Ovary (tissue), 9 donors: ENCODE data around the gene CD276. TPM values are rescaled to one million over a fixed set of nuclear protein-coding genes. Genes with fewer than 3 reads are reported as not detected.

Experiments used
- DNase-seq, 5 donors: peaks; one replicate each; pipeline ENCODE4 v3.0.0-alpha.2; 2019 to 2020
- H3K27ac ChIP-seq, 2 donors: fragments of 200-600 bp; one replicate each; pipeline versions ENCODE4 v1.5.1 to v1.8.0; 2019 to 2022
- H3K27me3 ChIP-seq: fragments of 200-600 bp; one replicate; pipeline ENCODE4 v1.8.0; 2022
- H3K36me3 ChIP-seq: fragments of 200-600 bp; sonication (generic); one replicate; pipeline ENCODE4 v1.5.1; 2019
- H3K4me1 ChIP-seq: one replicate; pipeline ENCODE4 v1.8.1; 2013; ENCODE audit warnings: mild to moderate bottlenecking, moderate library complexity; ENCODE audit not compliant: insufficient read depth
- H3K4me3 ChIP-seq: fragments of 200-600 bp; sonication (generic); one replicate; pipeline ENCODE4 v1.5.1; 2017
- H3K9me3 ChIP-seq, 2 donors: fragments of 200-600 bp in 1 of 2; sonication (generic) in 1 of 2; one replicate each; pipeline versions ENCODE4 v1.5.1 to v1.8.1; 2013 to 2019; ENCODE audit warnings: mild to moderate bottlenecking in 1 of 2, moderate library complexity in 1 of 2
- EP300 ChIP-seq: sonication (generic); formaldehyde crosslinking; IDR thresholded peaks from one replicate; pipeline ENCODE4 v1.6.1; 2017; ENCODE audit warnings: antibody characterized with exemption
- POLR2A ChIP-seq: fragments of 450-650 bp; IDR thresholded peaks from one replicate; pipeline ENCODE4 v1.6.1; 2017; ENCODE audit warnings: antibody characterized with exemption, mild to moderate bottlenecking, moderate library complexity
- WGBS, 3 donors: extraction: QIAGEN DNeasy Blood & Tissue Kit in 1 of 3; methylation state at CpG; one replicate each; pipeline versions ENCODE4 v1.1.5 to v1.1.7; 2013 to 2017; 5-methylcytosine and 5-hydroxymethylcytosine counted together
- intact Hi-C, 4 donors: fragments of 100-400 bp; cut with DNase I; formaldehyde crosslinking; loops; one replicate each; pipeline versions ENCODE4 v1.11.0 to v1.15.1; 2022 to 2023
- polyA plus RNA-seq, 2 donors: library from polyadenylated mRNA; stranded (reverse); fragments of 200-250 nt in 1 of 2; fragments of 350-450 nt in 1 of 2; fragmentation: Illumina TruSeq in 1 of 2; extraction: RNeasy Lipid Tissue Mini Kit (QIAGEN cat#74804) in 1 of 2; gene quantifications; one replicate each; pipeline ENCODE4 v1.2.3, GENCODE V29; 2013 to 2014
- total RNA-seq, 7 donors: library from RNA; depleted of rRNA in 2 of 7; stranded (reverse); fragments of >200 nt in 2 of 7; fragmentation: NEBNext Ultra II Directional in 3 of 7; extraction: Animal tissue kit (Norgen Biotek cat#: 25700) in 3 of 7; gene quantifications; one replicate each; pipeline versions ENCODE4 v1.1.0 to v1.2.4, GENCODE V29; 2016 to 2023
- TF ChIP-seq, protein P1 (sequence below), 3 donors: fragments of 450-650 bp in 2 of 3; fragments of 200-600 bp in 1 of 3; IDR thresholded peaks; one replicate each; pipeline versions ENCODE4 v1.5.1 to v1.8.0; 2016 to 2022; ENCODE audit warnings: antibody characterized with exemption in 3 of 3, mild to moderate bottlenecking in 1 of 3
- donor health status: DM: no; HTN: no; CAD: no; lungs with moderate emphysema.
- donor health status: DM: no; HTN: no; CAD: no.
- donor health status: Bipolar disorder and iron deficiency.
- donor health status: DM: yes; HTN: yes; CAD: no.
- donor health status: DM: no; HTN: no; CAD: no.
- donor health status: DM: yes; HTN: yes; CAD: no.

CD276 gene
- total and polyA plus RNA-seq, 9 donors = 22.5 to 69.2 (median 53.7) TPM

DNA sequence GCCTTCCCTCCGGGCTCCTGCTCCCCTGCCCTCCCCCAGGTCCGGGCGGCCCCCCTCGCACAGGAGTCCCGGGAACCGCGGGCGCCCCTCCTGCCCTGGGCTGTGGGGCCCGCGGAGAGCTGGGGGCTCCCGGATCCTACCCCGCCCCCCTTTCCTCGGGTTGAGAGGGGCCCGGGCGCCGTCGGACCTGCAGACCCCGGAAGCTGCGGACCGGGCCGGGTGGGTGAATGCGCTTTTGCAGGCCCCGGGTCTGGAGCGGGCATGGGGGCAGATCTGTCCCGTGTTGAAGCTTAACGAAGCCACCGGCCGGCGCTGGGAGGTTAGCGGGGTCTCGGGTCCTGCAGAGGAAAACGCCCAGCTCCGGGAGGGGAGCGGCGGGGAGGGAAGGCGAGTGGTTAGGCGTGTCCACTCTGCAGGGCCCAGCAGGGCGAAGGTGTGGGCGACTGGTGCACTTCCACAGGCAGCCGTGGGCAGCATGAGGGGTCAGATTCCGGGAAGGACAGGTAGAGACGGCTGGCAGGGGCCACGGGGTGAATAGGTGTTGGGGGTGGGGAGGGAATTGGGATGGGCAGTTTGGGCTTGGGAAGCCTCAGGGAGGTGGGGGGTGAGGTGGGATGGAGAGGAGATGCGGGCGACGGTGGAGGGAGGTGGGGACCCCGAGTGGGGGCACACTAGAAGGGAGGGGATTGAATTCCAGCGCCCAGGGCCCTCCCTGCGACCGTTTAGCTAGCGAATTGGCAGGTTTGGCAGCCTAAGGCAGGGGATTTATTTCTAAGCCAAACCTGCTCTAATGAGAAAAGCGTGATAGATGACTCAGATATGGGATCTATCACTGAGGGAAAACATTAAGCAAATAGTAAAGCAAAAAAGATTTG, 635 bp downstream of the CD276 start:
- TF ChIP-seq EP300 (no peak), POLR2A (no peak)
- TF ChIP-seq, protein P1, sequence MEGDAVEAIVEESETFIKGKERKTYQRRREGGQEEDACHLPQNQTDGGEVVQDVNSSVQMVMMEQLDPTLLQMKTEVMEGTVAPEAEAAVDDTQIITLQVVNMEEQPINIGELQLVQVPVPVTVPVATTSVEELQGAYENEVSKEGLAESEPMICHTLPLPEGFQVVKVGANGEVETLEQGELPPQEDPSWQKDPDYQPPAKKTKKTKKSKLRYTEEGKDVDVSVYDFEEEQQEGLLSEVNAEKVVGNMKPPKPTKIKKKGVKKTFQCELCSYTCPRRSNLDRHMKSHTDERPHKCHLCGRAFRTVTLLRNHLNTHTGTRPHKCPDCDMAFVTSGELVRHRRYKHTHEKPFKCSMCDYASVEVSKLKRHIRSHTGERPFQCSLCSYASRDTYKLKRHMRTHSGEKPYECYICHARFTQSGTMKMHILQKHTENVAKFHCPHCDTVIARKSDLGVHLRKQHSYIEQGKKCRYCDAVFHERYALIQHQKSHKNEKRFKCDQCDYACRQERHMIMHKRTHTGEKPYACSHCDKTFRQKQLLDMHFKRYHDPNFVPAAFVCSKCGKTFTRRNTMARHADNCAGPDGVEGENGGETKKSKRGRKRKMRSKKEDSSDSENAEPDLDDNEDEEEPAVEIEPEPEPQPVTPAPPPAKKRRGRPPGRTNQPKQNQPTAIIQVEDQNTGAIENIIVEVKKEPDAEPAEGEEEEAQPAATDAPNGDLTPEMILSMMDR (IDR thresholded peaks at IDR 0.05) = no peak
- H3K27me3 ChIP-seq = no peaks in the 10 kb centered on the region
- peaks cover 35% of the 10 kb centered on the region for H3K4me1 ChIP-seq
- H3K9me3 ChIP-seq = no peaks in the 10 kb centered on the region
- H3K27ac ChIP-seq = peak overlapping the region; percentile 37 to 50
- intact Hi-C loops = no loop called here
- DNase-seq = peak in 4 of 5 donors; percentile 25 to 56 (median 50)
- H3K36me3 ChIP-seq = no peaks in the 10 kb centered on the region
- peak overlapping the region; percentile 73 for H3K4me3 ChIP-seq
- WGBS, 3 donors = 1 to 2% (median 2%) methylated on average over 31 to 52 of the region's 52 CpGs

DNA sequence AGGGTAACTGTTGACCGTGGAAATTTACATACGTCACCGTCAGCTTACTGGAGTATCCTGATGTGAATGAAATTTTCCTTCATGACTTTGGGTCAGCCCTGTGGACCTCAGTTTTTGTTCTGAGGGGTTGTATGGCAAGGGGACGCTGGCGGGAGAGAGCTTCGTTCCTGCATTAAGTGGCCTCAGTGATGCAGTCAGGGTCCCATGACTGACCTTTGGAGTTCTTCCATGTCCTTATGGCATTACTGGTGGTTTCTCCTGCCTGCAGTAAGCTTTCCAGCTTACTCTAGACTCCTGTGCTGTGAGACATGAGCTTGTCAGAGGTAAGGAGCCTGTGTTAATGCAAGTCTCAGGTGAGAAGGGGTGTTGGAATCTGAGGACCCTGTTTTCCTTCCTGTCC, 1.8 kb downstream of the CD276 start:
- no peak for DNase-seq
- 70 to 80% (median 74%) methylated on average over 6 of the region's 6 CpGs for WGBS, 3 donors
- no peaks in the 10 kb centered on the region for H3K36me3 ChIP-seq
- TF ChIP-seq EP300 (no peak), POLR2A (no peak)
- TF ChIP-seq, protein P1 (IDR thresholded peaks at IDR 0.05) = no peak
- H3K27ac ChIP-seq = no peak overlapping the region
- peaks cover 35% of the 10 kb centered on the region for H3K4me1 ChIP-seq
- intact Hi-C loops = no loop called here
- H3K27me3 ChIP-seq = no peaks in the 10 kb centered on the region
- H3K9me3 ChIP-seq = no peaks in the 10 kb centered on the region
- peak overlapping the region; percentile 73 for H3K4me3 ChIP-seq

DNA sequence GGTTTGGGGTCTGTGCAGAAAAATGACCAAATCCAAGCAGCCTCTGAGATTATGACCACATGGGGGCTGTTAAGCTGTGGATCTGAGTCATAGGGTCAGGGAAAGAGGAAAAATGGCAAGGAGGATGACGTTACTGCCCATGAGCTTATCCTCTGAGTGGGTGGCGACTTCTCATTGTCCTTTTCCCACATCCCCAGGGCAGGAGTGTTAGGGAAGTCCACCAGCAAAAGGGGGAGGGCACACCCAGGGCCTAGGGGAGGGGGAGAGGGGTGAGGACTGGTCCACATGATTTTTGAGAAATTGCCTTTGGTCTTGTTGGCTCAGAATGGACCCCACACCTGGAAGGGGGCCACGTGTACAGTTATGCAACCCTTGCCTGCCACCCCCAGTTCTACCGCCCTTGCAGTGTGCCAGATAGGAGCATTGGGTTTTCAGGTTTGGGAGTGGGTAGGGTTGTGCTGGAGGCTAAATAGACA, 2.6 kb downstream of the CD276 start:
- peaks cover 35% of the 10 kb centered on the region for H3K4me1 ChIP-seq
- H3K27me3 ChIP-seq = no peaks in the 10 kb centered on the region

DNA sequence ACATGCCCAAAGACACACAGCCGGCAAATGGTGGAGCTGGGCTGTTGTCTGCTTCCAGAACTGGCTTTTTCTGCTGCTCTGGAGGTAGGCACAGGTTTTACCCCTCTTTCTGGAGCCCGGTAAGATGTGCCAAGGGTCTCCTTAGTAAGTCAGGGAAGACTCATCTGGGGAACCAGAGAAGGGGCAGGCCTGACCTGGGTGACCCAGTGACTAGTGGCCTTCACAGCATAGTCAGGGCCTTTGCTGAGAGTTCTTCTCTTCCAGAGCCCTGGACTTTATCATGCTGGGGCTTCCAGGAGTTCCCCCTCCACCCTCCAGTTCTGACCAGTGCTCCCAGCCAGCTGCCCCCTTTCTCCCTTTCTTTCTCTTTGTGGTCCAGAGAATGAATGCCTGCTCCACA, 3.2 kb downstream of the CD276 start:
- H3K4me1 ChIP-seq = peaks cover 35% of the 10 kb centered on the region
- 90 to 97% (median 92%) methylated on average over 2 of the region's 2 CpGs for WGBS, 3 donors
- no peak overlapping the region for H3K27ac ChIP-seq
- intact Hi-C loops = no loop called here
- H3K4me3 ChIP-seq = no peak overlapping the region
- no peak for DNase-seq
- no peaks in the 10 kb centered on the region for H3K36me3 ChIP-seq
- no peaks in the 10 kb centered on the region for H3K9me3 ChIP-seq
- H3K27me3 ChIP-seq = no peaks in the 10 kb centered on the region
- TF ChIP-seq POLR2A = no peak
- TF ChIP-seq EP300 = no peak
- TF ChIP-seq, protein P1 (IDR thresholded peaks at IDR 0.05) = no peak

More for the DNA sequence above, 2.6 kb downstream of the CD276 start:
- Histone ChIP-seq H3K9me3 (no peaks in the 10 kb centered on the region), H3K27ac (no peak overlapping the region), H3K4me3 (no peak overlapping the region), H3K36me3 (no peaks in the 10 kb centered on the region)
- no peak for TF ChIP-seq POLR2A
- no peak for TF ChIP-seq EP300
- TF ChIP-seq, protein P1 (IDR thresholded peaks at IDR 0.05) = no peak
- DNase-seq = no peak
- 32 to 36% (median 34%) methylated on average over 4 of the region's 4 CpGs for WGBS, 3 donors
- intact Hi-C loops = no loop called here
